ENCODE data around the gene EML6.

- TF ChIP-seq CTCF (conservative IDR thresholded peaks at IDR 0.05; ENCODE audit: low read length) (no peak), EZH2phosphoT487 (IDR thresholded peaks at IDR 0.05; ENCODE audit: borderline replicate concordance) (no peak)
Observed at GRCh38 chr2:54948120-54948519, 224.7 kb downstream of the EML6 start.
